Measurements from ENCODE around the gene ZKSCAN1.
"Not testable (repeated sequence)": the region's sequence is repeated elsewhere in the genome, so short reads cannot be mapped to it uniquely, and the experiment has no call there.

The ZKSCAN1 gene

GRCh38 chr7:100003711-100004661 is 11.4 kb upstream of the ZKSCAN1 start:
- DNase-seq = no peak

DNA sequence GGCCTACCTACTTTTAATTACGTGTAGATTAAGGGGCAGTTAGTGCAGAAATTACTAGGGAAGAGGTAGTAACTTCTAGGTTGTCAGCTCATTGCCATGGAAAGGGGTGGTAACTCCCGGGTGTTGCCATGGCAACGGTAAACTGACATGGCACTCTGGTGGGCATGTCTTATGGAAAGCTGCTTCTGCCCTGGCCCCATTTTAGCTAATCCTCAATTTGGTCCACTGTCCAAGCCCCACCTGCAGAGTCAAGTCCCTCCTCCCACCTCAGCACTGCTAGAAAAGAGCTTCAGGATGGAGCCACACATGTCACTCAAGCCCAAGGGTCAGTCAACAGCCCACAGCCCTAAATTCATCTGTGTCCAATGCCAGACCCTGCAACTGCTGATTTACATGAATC is 7.5 kb upstream of the ZKSCAN1 start:
- no peak for DNase-seq

- no peak for DNase-seq
Observed at GRCh38 chr7:100008525-100008924, 6.9 kb upstream of the ZKSCAN1 start.

GRCh38 chr7:100009952-100010351 is 5.4 kb upstream of the ZKSCAN1 start:
- not testable (repeated sequence) for DNase-seq

DNA sequence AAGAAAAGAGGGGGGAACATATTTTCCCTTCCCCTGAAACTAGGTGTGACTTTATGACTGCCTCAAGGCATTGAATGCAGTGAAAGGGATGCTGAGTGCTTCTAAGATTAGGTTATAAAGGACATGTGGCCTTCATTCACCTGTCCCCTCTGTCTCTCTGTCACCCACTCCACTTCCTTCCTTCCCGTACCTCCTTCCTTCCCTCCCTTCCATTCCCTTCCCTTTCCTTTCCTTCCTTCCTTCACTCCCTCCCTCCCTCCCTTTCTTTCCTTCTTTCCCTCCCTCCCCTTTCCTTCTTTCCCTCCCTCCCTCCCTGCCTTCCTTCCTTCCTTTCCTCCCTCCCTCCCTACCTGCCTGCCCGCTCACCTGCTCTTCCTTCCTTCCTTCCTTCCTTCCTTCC is 4.5 kb upstream of the ZKSCAN1 start:
- DNase-seq = no peak

GRCh38 chr7:100011516-100011915 is 3.9 kb upstream of the ZKSCAN1 start:
- DNase-seq = no peak

DNA sequence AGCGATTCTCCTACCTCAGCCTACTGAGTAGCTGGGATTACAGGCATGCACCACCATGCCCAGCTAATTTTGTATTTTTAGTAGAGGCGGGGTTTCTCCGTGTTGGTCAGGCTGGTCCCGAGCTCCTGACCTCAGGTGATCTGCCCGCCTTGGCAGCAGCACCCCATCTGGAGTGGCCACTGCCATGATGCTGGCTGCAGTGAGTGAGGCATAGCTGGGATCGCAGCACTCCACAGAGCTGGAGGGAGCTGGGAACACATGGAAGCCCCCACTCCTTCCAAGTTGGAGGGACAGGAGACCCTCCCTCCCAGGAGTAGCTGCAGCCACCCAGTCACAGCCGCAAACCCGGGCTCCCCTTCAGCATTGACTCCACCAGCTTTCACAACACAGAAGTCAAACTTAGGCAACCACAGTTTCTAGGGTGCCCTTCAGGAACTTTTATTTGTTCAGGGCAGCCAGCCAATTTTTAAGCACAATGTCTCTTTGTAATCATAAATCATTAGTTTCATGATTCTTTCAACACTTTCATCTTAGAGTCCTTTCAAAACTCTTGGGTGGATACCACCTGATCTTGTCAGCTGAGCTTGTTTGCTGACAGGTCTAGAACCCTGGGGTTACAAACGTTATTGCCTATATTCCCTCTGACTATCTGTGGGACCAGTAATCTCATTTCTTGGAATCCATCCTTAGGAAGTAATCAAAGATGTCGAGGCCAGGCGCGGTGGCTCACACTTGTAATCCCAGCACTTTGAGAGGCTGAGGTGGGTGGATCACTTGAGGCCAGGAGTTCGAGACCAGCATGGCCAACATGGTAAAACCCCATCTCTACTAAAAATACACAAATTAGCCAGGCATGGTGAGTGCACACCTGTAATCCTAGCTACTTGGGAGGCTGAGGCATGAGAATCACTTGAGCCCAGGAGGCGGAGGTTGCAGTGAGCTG is 2.7 kb upstream of the ZKSCAN1 start:
- DNase-seq = not testable (repeated sequence)

DNA sequence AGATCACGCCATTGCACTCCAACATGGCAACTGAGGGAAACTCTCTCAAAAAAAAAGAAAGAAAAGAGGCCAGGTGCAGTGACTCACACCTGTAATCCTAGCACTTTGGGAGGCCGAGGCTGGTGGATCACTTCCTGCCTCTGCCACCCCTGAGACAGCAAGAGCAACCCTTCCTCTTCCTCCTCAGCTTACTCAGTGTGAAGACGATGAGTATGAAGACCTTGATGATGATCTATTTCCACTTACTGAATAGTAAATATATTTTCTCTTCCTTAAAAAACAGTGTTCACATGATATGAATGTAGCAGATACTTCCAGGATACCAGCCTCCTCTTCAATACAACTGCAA is 2.1 kb upstream of the ZKSCAN1 start:
- peak; percentile 65 for DNase-seq

DNA sequence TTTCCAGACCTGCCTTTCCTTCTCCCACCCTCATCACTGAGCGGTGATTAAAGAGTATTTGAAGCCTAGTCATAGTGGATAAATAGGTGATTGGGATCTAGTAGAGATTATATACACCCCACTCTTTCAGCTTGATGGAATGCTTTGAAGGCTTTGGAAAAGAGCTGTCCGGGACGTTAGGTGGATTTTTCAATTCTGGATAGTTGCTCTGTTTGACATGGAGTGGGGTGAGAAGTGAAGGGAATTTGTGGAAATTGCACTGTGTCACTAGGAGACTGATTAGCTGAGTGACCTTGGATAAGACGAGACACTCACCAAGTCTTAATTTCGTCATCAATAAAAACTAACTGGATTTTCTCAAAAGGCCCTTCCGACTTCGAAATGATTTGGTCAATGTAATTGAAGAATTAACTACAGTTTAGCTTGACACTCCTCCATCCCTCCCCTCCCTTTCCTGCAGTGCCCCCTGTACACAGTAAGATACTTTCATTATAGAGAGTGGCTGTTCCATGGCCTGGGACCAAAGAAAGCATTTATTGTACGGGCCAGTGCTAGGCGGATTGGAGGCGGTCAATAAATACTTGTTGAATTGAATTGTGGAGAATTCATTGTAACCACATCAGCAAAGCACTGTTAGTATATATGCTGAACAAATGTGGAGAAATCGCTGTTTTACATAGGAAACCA is 962 bp downstream of the ZKSCAN1 start:
- DNase-seq = no peak

- no peak for DNase-seq
Observed at GRCh38 chr7:100017300-100017699, 1.9 kb downstream of the ZKSCAN1 start.

GRCh38 chr7:100017875-100018274 is 2.5 kb downstream of the ZKSCAN1 start:
- no peak for DNase-seq

DNA sequence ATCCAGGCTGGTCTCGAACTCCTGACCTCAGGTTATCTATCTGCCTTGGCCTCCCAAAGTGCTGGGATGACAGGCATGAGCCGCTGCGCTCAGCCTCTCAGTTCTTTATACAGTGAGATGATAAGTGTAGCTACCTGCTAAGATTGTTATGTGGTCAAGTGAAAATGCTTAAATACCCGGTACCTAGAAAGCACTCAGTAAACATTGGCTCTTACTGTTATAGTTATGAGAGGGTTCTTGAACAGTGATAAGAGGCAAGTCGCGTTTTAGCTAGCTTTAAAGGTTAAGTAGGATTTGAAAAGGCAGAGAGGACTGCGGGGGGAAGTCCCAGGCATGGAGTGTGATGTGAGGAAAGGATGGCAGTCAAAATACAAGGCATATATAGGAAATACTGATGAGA is 4.5 kb downstream of the ZKSCAN1 start:
- DNase-seq = no peak

DNA sequence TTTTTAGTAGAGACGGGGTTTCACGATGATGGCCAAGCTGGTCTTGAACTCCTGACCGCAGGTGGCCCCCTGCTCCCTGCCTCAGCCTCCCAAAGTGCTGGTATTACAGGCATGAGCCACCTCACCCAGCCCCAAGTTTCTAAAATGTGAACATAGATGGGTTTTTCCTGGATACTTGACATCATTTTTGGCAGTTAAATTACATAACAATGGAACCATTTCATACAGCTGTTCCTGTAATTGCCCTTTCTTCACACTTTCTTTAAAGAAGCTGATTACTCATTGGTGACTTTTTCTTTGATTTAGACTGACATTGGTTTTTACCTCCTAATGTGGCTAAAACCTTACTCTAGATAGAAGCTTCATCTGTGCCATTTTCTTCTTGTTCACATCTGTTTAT is 5.9 kb downstream of the ZKSCAN1 start:
- DNase-seq = no peak

DNA sequence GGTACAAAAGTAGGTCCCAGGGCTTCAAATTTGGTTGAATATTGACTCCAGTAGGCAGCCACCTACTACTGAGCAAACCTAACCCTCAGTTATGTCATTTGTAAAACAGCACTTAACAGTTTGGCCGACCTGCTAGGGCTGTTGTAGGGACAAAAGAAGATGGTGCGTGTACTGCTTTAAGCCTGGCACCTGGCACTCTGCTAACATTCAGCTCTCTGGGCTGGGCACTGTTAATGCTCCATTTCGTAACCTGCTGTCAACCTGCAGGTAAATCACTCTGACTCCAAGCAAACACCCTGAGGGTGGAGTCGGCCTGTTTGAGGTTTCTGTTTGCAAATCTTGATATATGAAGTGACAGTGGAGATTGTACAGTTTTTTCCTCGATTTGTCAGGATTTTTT is 7.2 kb downstream of the ZKSCAN1 start:
- DNase-seq = no peak

DNA sequence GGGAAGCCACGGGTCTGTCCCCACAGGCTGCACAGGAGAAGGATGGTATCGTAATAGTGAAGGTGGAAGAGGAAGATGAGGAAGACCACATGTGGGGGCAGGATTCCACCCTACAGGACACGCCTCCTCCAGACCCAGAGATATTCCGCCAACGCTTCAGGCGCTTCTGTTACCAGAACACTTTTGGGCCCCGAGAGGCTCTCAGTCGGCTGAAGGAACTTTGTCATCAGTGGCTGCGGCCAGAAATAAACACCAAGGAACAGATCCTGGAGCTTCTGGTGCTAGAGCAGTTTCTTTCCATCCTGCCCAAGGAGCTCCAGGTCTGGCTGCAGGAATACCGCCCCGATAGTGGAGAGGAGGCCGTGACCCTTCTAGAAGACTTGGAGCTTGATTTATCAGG is 8.1 kb downstream of the ZKSCAN1 start:
- no peak for DNase-seq

DNA sequence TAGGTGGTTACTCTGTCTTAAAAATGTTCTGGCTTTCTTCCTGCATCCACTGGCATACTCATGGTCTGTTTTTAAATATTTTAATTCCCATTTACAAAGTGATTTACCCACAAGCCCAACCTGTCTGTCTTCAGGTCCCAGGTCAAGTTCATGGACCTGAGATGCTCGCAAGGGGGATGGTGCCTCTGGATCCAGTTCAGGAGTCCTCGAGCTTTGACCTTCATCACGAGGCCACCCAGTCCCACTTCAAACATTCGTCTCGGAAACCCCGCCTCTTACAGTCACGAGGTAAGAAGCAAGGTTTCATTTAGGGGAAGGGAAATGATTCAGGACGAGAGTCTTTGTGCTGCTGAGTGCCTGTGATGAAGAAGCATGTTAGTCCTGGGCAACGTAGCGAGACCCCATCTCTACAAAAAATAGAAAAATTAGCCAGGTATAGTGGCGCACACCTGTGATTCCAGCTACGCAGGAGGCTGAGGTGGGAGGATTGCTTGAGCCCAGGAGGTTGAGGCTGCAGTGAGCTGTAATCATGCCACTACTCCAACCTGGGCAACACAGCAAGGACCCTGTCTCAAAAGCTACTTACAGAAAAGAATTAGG is 8.7 kb downstream of the ZKSCAN1 start:
- no peak for DNase-seq

DNA sequence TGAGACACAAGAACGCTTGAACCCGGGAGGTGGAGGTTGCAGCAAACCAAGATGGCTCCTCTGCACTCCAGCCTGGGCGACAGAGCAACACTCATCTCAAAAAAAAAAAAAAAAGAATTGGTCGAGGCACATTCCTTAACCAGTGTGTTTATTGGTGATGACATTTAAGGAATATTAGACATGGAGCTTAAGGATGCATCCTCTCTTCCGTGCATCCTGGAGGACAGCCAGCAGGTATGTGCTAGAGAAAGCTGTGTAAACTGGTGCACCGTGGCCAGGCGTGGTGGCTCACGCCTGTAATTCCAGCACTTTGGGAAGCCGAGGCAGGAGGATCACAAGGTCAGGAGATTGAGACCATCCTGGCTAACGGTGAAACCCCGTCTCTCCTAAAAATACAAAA is 11.8 kb downstream of the ZKSCAN1 start:
- DNase-seq = no peak

GRCh38 chr7:100029596-100029995 is 14.2 kb downstream of the ZKSCAN1 start:
- no peak for DNase-seq

DNA sequence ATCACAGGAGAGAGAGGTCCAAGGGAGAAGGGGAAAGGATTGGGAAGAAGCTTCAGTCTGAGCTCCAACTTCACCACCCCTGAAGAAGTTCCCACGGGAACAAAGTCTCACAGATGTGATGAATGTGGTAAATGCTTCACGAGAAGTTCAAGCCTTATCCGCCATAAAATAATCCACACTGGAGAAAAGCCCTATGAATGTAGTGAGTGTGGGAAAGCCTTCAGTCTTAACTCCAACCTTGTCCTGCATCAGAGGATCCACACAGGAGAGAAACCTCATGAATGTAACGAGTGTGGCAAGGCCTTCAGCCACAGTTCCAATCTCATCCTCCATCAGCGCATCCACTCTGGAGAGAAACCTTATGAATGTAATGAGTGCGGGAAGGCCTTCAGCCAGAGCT is 18.1 kb downstream of the ZKSCAN1 start:
- no peak for DNase-seq

DNA sequence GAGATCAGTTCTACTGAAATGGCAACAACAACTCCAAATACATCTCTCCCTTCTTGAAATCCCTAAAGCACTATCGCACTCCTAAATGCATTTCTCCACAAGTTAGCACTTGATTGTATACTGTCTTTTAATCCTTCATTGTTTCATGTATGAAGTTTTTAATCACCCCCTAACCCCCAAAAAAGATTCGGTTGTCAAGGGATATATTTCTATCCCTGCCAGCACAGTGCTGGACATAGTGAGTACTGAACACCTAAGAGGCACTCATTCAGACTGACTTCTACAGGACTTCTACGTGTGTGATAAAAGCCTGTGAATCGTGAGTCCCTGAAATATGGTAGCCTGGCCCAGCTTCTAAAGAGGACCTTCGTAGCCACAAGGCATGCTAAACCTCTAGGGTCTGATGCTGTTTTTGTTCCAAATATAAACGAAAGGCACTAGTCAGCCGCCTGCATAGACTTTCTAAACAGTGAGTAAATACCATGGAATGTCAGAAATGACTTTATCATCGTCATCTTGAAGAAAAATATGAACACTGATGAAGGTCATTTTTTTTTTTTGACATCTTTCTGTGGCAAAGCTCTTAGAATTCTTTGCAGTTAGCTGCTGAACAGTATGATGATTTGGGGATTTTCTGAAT is 19.6 kb downstream of the ZKSCAN1 start:
- DNase-seq = no peak

DNA sequence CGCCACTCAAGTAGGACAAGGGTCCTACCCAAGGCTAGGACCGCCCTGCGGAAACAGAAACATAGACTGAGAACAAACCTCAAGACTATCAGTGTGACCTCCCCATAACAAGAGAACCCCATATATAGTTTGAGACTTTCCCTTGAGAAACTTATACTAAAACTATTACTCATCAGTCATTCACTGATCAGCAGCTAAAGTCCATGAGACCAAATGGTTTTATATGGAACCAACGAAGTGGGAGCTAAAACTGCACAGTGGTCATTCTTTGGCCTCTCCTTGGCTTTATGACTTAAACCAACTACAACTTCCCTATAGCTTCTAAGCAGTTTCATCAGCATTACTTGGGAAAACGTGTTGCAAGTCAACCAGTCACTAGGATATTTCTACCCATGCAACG is 20.5 kb downstream of the ZKSCAN1 start:
- no peak for DNase-seq

DNA sequence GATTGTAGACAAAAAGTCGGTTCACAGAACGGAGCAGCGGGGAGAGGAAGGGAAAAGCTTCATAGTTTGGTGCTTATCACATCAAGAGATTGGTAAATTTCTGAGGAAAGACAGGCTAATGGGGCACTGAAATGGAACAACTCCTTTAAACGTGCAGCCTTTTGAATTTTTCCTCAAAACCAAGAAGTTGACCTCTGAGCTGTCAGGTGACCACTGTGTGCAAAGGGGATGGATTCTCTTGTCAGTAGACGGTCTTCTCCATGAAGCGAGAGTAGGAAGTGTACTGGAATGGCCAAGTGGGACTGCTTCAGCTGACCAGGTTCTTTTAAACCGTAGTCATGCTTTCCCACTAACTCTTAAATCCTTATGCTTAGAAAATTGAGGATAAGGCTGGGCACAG is 22.9 kb downstream of the ZKSCAN1 start:
- DNase-seq = no peak

All from activated CD4-positive, alpha-beta T cell treated with anti-CD3 and anti-CD28 coated beads for 48 hours (primary cell).